Hepatocyte (in vitro differentiated cells): Measurements from ENCODE around the gene HELB. TPM values are rescaled to one million over a fixed set of nuclear protein-coding genes. Genes with fewer than 3 reads are reported as not detected.
A peak's percentile ranks its signal among the peaks of the same experiment; 100 is the strongest.

Source experiments
- DNase-seq: peaks from one replicate; pipeline ENCODE4 v3.0.0-alpha.2; 2016; ENCODE audit warnings: low spot score
- H2AFZ ChIP-seq: fragments of 200-600 bp; sonication (generic); 2 replicates; pipeline ENCODE4 v1.6.0; 2016; ENCODE audit warnings: antibody characterized with exemption, mild to moderate bottlenecking
- H3K27ac ChIP-seq: fragments of 200-600 bp; sonication (generic); 2 replicates; pipeline ENCODE4 v1.5.1; 2016; ENCODE audit warnings: mild to moderate bottlenecking
- H3K27me3 ChIP-seq: fragments of 200-600 bp; sonication (generic); 2 replicates; pipeline ENCODE4 v1.6.1; 2016
- H3K36me3 ChIP-seq: fragments of 200-600 bp; sonication (generic); replicated peaks from 2 replicates; pipeline ENCODE4 v1.5.1; 2016; ENCODE audit warnings: low read depth; ENCODE audit not compliant: insufficient read depth
- H3K4me1 ChIP-seq: fragments of 200-600 bp; sonication (generic); 2 replicates; pipeline ENCODE4 v1.5.1; 2016; ENCODE audit warnings: mild to moderate bottlenecking, moderate library complexity; ENCODE audit not compliant: insufficient read depth
- H3K4me2 ChIP-seq: fragments of 200-600 bp; sonication (generic); 2 replicates; pipeline ENCODE4 v1.6.0; 2016
- H3K4me3 ChIP-seq: fragments of 200-600 bp; sonication (generic); 2 replicates; pipeline ENCODE4 v1.5.1; 2016; ENCODE audit warnings: mild to moderate bottlenecking
- H3K79me2 ChIP-seq: fragments of 200-600 bp; sonication (generic); 2 replicates; pipeline ENCODE4 v1.6.0; 2017; ENCODE audit warnings: mild to moderate bottlenecking
- H3K9me2 ChIP-seq: fragments of 200-600 bp; sonication (generic); replicated peaks from 2 replicates; pipeline ENCODE4 v1.6.0; 2017; ENCODE audit warnings: mild to moderate bottlenecking; ENCODE audit not compliant: insufficient read depth
- H3K9me3 ChIP-seq: fragments of 200-600 bp; sonication (generic); 2 replicates; pipeline ENCODE4 v1.5.1; 2016; ENCODE audit warnings: low read depth, mild to moderate bottlenecking
- H4K20me1 ChIP-seq: fragments of 200-600 bp; sonication (generic); 2 replicates; pipeline ENCODE4 v1.6.0; 2016; ENCODE audit warnings: mild to moderate bottlenecking; ENCODE audit not compliant: insufficient read depth, poor library complexity, severe bottlenecking
- EZH2 ChIP-seq: fragments of 200-600 bp; sonication (generic); IDR thresholded peaks from 2 replicates; pipeline ENCODE4 v1.6.1; 2016; ENCODE audit warnings: antibody characterized with exemption, mild to moderate bottlenecking, borderline replicate concordance
- EZH2phosphoT487 ChIP-seq: fragments of 200-600 bp; sonication (generic); IDR thresholded peaks from one replicate; pipeline ENCODE4 v1.6.1; 2018; ENCODE audit warnings: antibody characterized with exemption, mild to moderate bottlenecking, low read depth, moderate library complexity; ENCODE audit not compliant: unreplicated experiment, severe bottlenecking
- WGBS: methylation state at CpG from one replicate; pipeline ENCODE4 v1.1.6; 2016; ENCODE audit warnings: low lambda C conversion rate; ENCODE audit errors: missing lambda C conversion rate; 5-methylcytosine and 5-hydroxymethylcytosine counted together
- polyA plus RNA-seq: library from polyadenylated mRNA; unstranded; fragments of >200 nt; fragmentation: Nextera tagmentation; extraction: Ambion mirVana; gene quantifications from 2 replicates; pipeline ENCODE4 v1.2.1, GENCODE V29; 2016
- total RNA-seq: library from RNA; depleted of rRNA; stranded (reverse); fragments of >200 nt; gene quantifications from 2 replicates; pipeline ENCODE4 v1.2.3, GENCODE V29; 2014
- TF ChIP-seq, protein P1 (sequence below): fragments of 200-600 bp; sonication (generic); IDR thresholded peaks from 2 replicates; pipeline ENCODE4 v1.5.1; 2016; ENCODE audit warnings: antibody characterized with exemption, mild to moderate bottlenecking; ENCODE audit not compliant: poor library complexity

The HELB gene
- total and polyA plus RNA-seq, 2 experiments from 2014 or later = 1.5 to 4.6 TPM

DNA sequence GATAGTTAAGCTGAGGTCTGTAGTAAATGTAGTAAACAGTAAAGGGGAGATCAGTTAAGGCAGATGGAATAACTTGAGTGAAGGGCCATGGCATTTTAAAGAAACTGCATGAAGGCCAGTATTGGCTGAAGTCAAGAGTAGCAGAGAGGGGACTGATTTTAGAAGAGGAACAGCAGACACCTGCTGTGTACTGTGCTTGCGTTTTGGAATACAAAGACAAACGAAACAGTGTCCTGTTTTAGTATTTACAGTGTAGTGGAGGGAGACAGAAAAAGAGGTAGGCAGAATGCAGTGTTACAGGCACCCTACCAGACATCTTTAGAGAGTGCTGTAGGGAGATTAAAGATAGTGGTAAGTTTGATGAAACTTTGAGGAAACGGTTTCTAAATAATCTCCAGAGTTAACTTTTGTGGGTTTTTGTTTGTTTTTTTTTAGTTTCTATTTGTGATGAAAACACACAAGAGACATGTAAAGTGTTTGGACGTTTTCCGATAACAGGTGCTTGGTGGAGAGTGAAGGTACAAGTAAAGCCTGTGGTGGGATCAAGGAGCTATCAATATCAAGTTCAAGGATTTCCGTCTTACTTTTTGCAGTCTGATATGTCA lies 2.1 kb downstream of the HELB start:
- WGBS = 79% methylated on average over 6 of the region's 6 CpGs
- no peaks in the 10 kb centered on the region for H3K9me3 ChIP-seq
- TF ChIP-seq, protein P1, sequence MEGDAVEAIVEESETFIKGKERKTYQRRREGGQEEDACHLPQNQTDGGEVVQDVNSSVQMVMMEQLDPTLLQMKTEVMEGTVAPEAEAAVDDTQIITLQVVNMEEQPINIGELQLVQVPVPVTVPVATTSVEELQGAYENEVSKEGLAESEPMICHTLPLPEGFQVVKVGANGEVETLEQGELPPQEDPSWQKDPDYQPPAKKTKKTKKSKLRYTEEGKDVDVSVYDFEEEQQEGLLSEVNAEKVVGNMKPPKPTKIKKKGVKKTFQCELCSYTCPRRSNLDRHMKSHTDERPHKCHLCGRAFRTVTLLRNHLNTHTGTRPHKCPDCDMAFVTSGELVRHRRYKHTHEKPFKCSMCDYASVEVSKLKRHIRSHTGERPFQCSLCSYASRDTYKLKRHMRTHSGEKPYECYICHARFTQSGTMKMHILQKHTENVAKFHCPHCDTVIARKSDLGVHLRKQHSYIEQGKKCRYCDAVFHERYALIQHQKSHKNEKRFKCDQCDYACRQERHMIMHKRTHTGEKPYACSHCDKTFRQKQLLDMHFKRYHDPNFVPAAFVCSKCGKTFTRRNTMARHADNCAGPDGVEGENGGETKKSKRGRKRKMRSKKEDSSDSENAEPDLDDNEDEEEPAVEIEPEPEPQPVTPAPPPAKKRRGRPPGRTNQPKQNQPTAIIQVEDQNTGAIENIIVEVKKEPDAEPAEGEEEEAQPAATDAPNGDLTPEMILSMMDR = no peak
- no peak for TF ChIP-seq EZH2phosphoT487
- TF ChIP-seq EZH2 = no peak
- DNase-seq = no peak
- no peaks in the 10 kb centered on the region for H3K27me3 ChIP-seq
- no peak overlapping the region for H3K4me3 ChIP-seq
- no peaks in the 10 kb centered on the region for H4K20me1 ChIP-seq
- H3K4me2 ChIP-seq = peak overlapping the region; percentile 79
- no peak overlapping the region for H3K27ac ChIP-seq
- no peak overlapping the region for H2AFZ ChIP-seq
- H3K36me3 ChIP-seq = no peaks in the 10 kb centered on the region
- H3K9me2 ChIP-seq = no peaks in the 10 kb centered on the region
- H3K79me2 ChIP-seq = peaks cover 4% of the 10 kb centered on the region
- H3K4me1 ChIP-seq = no peaks in the 10 kb centered on the region

DNA sequence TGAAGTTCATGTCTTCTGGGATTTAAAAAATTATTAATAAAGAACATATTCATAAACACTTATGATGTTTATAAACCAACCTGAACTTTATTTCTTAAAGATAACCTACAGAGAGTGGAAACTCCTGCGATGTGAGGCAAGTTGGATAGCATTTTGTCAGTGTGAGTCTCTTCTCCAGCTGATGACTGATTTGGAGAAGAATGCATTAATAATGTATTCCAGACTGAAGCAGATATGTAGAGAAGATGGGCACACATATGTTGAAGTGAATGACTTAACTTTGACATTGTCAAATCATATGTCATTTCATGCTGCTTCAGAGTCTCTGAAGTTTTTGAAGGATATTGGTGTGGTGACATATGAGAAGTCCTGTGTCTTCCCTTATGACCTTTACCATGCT lies 7.3 kb downstream of the HELB start:
- H3K36me3 ChIP-seq = no peaks in the 10 kb centered on the region
- no peak overlapping the region for H3K27ac ChIP-seq
- no peaks in the 10 kb centered on the region for H3K4me1 ChIP-seq
- no peaks in the 10 kb centered on the region for H3K27me3 ChIP-seq
- no peak overlapping the region for H2AFZ ChIP-seq
- TF ChIP-seq EZH2phosphoT487 (no peak), EZH2 (no peak)
- TF ChIP-seq, protein P1 = no peak
- WGBS = 97% methylated on average over 1 of the region's 1 CpG
- no peak overlapping the region for H3K4me3 ChIP-seq
- no peaks in the 10 kb centered on the region for H3K79me2 ChIP-seq
- H4K20me1 ChIP-seq = no peaks in the 10 kb centered on the region
- no peaks in the 10 kb centered on the region for H3K9me2 ChIP-seq
- H3K4me2 ChIP-seq = no peak overlapping the region
- no peaks in the 10 kb centered on the region for H3K9me3 ChIP-seq
- DNase-seq = no peak

DNA sequence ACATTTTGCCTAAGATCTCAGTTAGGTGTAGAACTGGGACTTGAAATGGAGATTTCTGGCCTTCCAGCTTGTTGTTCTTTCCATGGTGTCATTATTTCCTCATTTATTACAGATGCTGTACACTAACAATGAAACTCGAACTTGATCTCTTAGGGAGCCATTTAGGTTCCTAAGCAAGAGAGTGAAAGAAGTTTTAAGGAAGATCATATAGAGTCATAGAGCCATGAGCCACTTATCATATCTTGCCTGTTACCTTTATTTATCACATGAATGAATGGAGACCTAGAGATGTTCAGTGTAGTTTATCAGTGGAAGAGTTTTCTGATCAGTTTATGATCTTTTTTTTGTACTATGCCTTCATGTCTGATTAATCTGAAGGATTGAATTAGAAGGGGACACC lies 9.9 kb downstream of the HELB start:
- H3K36me3 ChIP-seq = no peaks in the 10 kb centered on the region
- DNase-seq = no peak

More for the DNA sequence above, 9.9 kb downstream of the HELB start:
- Histone ChIP-seq H3K9me2 (no peaks in the 10 kb centered on the region), H3K27ac (no peak overlapping the region), H3K9me3 (no peaks in the 10 kb centered on the region), H2AFZ (no peak overlapping the region), H3K4me1 (no peaks in the 10 kb centered on the region), H3K27me3 (no peaks in the 10 kb centered on the region), H3K4me3 (no peak overlapping the region), H3K4me2 (no peak overlapping the region), H3K79me2 (no peaks in the 10 kb centered on the region), H4K20me1 (no peaks in the 10 kb centered on the region)
- TF ChIP-seq, protein P1 = no peak
- no peak for TF ChIP-seq EZH2phosphoT487
- no peak for TF ChIP-seq EZH2
- 83% methylated on average over 1 of the region's 1 CpG for WGBS
